SK-N-MC (cell line): ENCODE data around the gene AP2B1.

Experiments
- EZH2 ChIP-seq: fragments of 200-600 bp; sonication (generic); IDR thresholded peaks from one replicate; pipeline ENCODE4 v1.6.1; 2017; ENCODE audit warnings: antibody characterized with exemption
- FOXP2 ChIP-seq: optimal IDR thresholded peaks from 2 replicates; pipeline ENCODE3; 2011; ENCODE audit warnings: mild to moderate bottlenecking, moderate library complexity; ENCODE audit not compliant: insufficient read depth; ENCODE audit errors: extremely low read length, control extremely low read depth
- POLR2AphosphoS5 ChIP-seq: IDR thresholded peaks from 2 replicates; pipeline ENCODE4 v1.6.1; 2012; ENCODE audit warnings: mild to moderate bottlenecking, low read depth, low read length, borderline replicate concordance

- TF ChIP-seq POLR2AphosphoS5 (no peak), EZH2 (no peak), FOXP2 (no peak)
These were observed 128.3 kb downstream of the AP2B1 start for GRCh38 chr17:35715416-35715815.
